GM12878 (cell line): ENCODE results near the gene TOLLIP.

Experiments
- CTCF ChIP-seq, 3 experiments: IDR thresholded peaks in 2 of 3; conservative IDR thresholded peaks in 1 of 3; 2 replicates each; pipeline ENCODE4 v1.5.1; 2011; ENCODE audit warnings: low read depth in 3 of 3, low read length in 3 of 3, mild to moderate bottlenecking in 3 of 3, control low read depth in 2 of 3, moderate library complexity in 2 of 3, inconsistent platforms in 1 of 3, mixed read lengths in 1 of 3; ENCODE audit not compliant: control insufficient read depth in 2 of 3, insufficient read depth in 1 of 3; ENCODE audit errors: extremely low read depth in 1 of 3
- EP300 ChIP-seq, 2 experiments: fragments of 150-350 bp in 1 of 2; IDR thresholded peaks; 2 replicates each; pipeline ENCODE4 v1.6.1; 2011 to 2012; ENCODE audit warnings: low read depth in 2 of 2, low read length in 2 of 2, borderline replicate concordance in 1 of 2, improper control_type of control experiment in 1 of 2, inconsistent platforms in 1 of 2; ENCODE audit not compliant: control insufficient read depth in 1 of 2
- EZH2 ChIP-seq: IDR thresholded peaks from 2 replicates; pipeline ENCODE4 v1.6.1; 2012; ENCODE audit warnings: low read depth, mild to moderate bottlenecking, control low read depth, inconsistent platforms, low read length, borderline replicate concordance; ENCODE audit not compliant: control insufficient read depth
- NR2C2 ChIP-seq: IDR thresholded peaks from 2 replicates; pipeline ENCODE4 v1.6.1; 2011; ENCODE audit warnings: borderline replicate concordance, low read depth; ENCODE audit not compliant: control insufficient read depth, insufficient read length
- POLR2AphosphoS2 ChIP-seq: IDR thresholded peaks from 2 replicates; pipeline ENCODE4 v1.6.1; 2011; ENCODE audit warnings: low read depth, mild to moderate bottlenecking, low read length, improper control_type of control experiment, moderate library complexity
- SMC3 ChIP-seq: IDR thresholded peaks from 2 replicates; pipeline ENCODE4 v1.6.1; 2011; ENCODE audit warnings: low read length, improper control_type of control experiment, borderline replicate concordance
- SP1 ChIP-seq: IDR thresholded peaks from one replicate; pipeline ENCODE4 v1.6.1; 2011; ENCODE audit warnings: low read depth, low read length
- TAF1 ChIP-seq: IDR thresholded peaks from 2 replicates; pipeline ENCODE4 v1.6.1; 2011; ENCODE audit warnings: mild to moderate bottlenecking, low read depth, low read length, borderline replicate concordance
- ZNF274 ChIP-seq: IDR thresholded peaks from one replicate; pipeline ENCODE4 v1.8.0; 2011; ENCODE audit not compliant: insufficient read length, insufficient read depth

- TF ChIP-seq ZNF274 (no peak), EZH2 (no peak), EP300 (IDR thresholded peaks at IDR 0.05; ENCODE audit: borderline replicate concordance in 1 of 2, control insufficient read depth in 1 of 2, low read depth in 2 of 2, low read length in 2 of 2) (no peak), POLR2AphosphoS2 (no peak), CTCF (IDR thresholded peaks at IDR 0.05 in 2 of 3, conservative IDR thresholded peaks at IDR 0.05 in 1 of 3; ENCODE audit: control insufficient read depth in 2 of 3, extremely low read depth in 1 of 3, insufficient read depth in 1 of 3, low read depth in 3 of 3, low read length in 3 of 3) (no peak), TAF1 (no peak), SMC3 (no peak), NR2C2 (no peak), SP1 (no peak)
Observed at GRCh38 chr11:1291295-1292017, 18.0 kb downstream of the TOLLIP start.
